Measurements from ENCODE around the gene PEAK3.

DNA sequence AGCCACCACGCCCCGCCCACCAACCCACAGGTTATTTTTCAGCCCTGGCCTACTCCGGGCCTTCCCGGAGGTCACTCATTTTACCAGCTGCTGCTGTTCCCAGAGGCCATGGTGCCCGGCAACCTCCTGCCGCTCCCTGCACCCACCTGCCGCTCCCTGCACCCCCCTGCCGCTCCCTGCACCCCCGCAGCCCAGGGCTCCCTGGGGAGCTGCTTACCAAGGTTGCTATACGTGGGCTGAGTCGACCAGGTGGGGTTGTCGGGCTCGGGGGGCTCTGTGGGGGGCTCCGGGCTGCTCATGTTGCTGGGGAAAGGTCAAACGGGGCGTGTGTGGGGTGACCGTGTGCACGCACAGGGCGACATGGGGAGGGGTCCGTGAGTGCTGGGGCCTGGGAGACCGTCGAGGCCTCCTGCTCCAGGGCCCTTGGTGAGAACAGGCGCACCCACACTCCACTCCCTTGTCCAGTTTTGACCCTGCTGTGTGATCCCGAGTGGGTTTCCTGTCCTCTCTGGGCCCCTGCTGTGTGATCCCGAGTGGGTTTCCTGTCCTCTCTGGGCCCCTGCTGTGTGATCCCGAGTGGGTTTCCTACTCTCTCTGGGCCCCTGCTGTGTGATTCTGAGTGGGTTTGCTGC is 1.2 kb downstream of the PEAK3 start:
- TF ChIP-seq POLR2A (IDR thresholded peaks at IDR 0.05), result no peak
- TF ChIP-seq, protein P1, sequence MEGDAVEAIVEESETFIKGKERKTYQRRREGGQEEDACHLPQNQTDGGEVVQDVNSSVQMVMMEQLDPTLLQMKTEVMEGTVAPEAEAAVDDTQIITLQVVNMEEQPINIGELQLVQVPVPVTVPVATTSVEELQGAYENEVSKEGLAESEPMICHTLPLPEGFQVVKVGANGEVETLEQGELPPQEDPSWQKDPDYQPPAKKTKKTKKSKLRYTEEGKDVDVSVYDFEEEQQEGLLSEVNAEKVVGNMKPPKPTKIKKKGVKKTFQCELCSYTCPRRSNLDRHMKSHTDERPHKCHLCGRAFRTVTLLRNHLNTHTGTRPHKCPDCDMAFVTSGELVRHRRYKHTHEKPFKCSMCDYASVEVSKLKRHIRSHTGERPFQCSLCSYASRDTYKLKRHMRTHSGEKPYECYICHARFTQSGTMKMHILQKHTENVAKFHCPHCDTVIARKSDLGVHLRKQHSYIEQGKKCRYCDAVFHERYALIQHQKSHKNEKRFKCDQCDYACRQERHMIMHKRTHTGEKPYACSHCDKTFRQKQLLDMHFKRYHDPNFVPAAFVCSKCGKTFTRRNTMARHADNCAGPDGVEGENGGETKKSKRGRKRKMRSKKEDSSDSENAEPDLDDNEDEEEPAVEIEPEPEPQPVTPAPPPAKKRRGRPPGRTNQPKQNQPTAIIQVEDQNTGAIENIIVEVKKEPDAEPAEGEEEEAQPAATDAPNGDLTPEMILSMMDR (IDR thresholded peaks at IDR 0.05), result no peak
